ENCODE measurements around the gene CAMTA1. TPM values are rescaled to one million over a fixed set of nuclear protein-coding genes. Genes with fewer than 3 reads are reported as not detected.

Gene CAMTA1
- total RNA-seq, 1 experiment from 2014 or later: 69.5 TPM

- intact Hi-C loops (cut with micrococcal nuclease): no loop called here
- H3K4me1 ChIP-seq (ENCODE audit: control insufficient read depth in 1 of 2, insufficient read depth in 2 of 2, low read length in 2 of 2): peaks cover 18 to 27% of the 10 kb centered on the region in 2 experiments
- ATAC-seq (no peak), DNase-seq (ENCODE audit: low read depth, low spot score) (no peak)
- CTCF ChIA-PET: no interaction called here
- no peak overlapping the region for H3K9ac ChIP-seq (ENCODE audit: low read length)
- H2AFZ ChIP-seq (ENCODE audit: low read depth, low read length, poor library complexity, severe bottlenecking): no peak overlapping the region
- H3K36me3 ChIP-seq (ENCODE audit: control insufficient read depth in 1 of 2, insufficient read depth in 2 of 2, low read length in 2 of 2): no peaks in the 10 kb centered on the region
- H3K27ac ChIP-seq (ENCODE audit: low read depth, low read length): no peak overlapping the region
- no TSS peak for BruUV-seq (replicated peaks)
- H3K4me3 ChIP-seq (replicated peaks in 1 of 2; ENCODE audit: low read depth in 1 of 2, low read length in 2 of 2): no peak overlapping the region
- POLR2A ChIA-PET: no interaction called here
- no peak overlapping the region for H3K4me2 ChIP-seq (ENCODE audit: low read length)
- no peaks in the 10 kb centered on the region for H3K9me3 ChIP-seq (ENCODE audit: control insufficient read depth in 1 of 2, insufficient read depth in 1 of 2, low read depth in 1 of 2, low read length in 2 of 2)
- TF ChIP-seq EGR1 (IDR thresholded peaks at IDR 0.05; ENCODE audit: low read depth): no peak
- no peak for TF ChIP-seq ZFX (IDR thresholded peaks at IDR 0.05)
- no peak for TF ChIP-seq ELF1 (IDR thresholded peaks at IDR 0.05; ENCODE audit: borderline replicate concordance, low read depth)
- TF ChIP-seq REST (IDR thresholded peaks at IDR 0.05; ENCODE audit: low read depth): no peak
- TF ChIP-seq EZH2 (IDR thresholded peaks at IDR 0.05): no peak
- TF ChIP-seq RAD21 (IDR thresholded peaks at IDR 0.05; ENCODE audit: low read depth): no peak
- TF ChIP-seq ZBTB33 (IDR thresholded peaks at IDR 0.05; ENCODE audit: extremely low read depth, insufficient replicate concordance, low read length): no peak
- TF ChIP-seq ZNF274 (IDR thresholded peaks at IDR 0.05; ENCODE audit: low read depth, low read length): no peak
- TF ChIP-seq POLR2AphosphoS5 (IDR thresholded peaks at IDR 0.05; ENCODE audit: low read depth, low read length): no peak
- no peak for TF ChIP-seq SRF (IDR thresholded peaks at IDR 0.05; ENCODE audit: low read depth)
- TF ChIP-seq FOSL1 (IDR thresholded peaks at IDR 0.05; ENCODE audit: low read depth): no peak
- no peaks in the 10 kb centered on the region for H3K79me2 ChIP-seq (ENCODE audit: insufficient read depth, low read length)
- H3K9me2 ChIP-seq (ENCODE audit: insufficient read depth): no peaks in the 10 kb centered on the region
- H3K27me3 ChIP-seq (ENCODE audit: insufficient read depth, low read length): no peaks in the 10 kb centered on the region
- RAD21 ChIA-PET (ENCODE audit: low non-redundant PET in 1 of 2, low total read pairs in 2 of 2, uncharacterized antibody in 2 of 2, unreplicated experiment in 2 of 2): no interaction called here
- H4K20me1 ChIP-seq (ENCODE audit: insufficient read depth): no peaks in the 10 kb centered on the region
These were observed 182.3 kb downstream of the CAMTA1 start for GRCh38 chr1:6967431-6968111.

Data from HCT116 (cell line).